ENCODE data around the gene STX11. TPM values are rescaled to one million over a fixed set of nuclear protein-coding genes. Genes with fewer than 3 reads are reported as not detected.

Gene STX11
- total RNA-seq, 2 donors from 2014 or later = 0.59 to 3.8 TPM

GRCh38 chr6:144171406-144171805 is 21.1 kb downstream of the STX11 start:
- DNase-seq = no peak
- intact Hi-C loops (cut with DNase I) = no loop called here
- Histone ChIP-seq H3K9ac (ENCODE audit: low read depth in 2 of 2, low read length in 2 of 2) (no peak overlapping the region), H3K27me3 (no peaks in the 10 kb centered on the region), H3K9me3 (no peaks in the 10 kb centered on the region), H3K4me1 (no peaks in the 10 kb centered on the region), H3K27ac (no peak overlapping the region), H3K4me3 (no peak overlapping the region), H3K36me3 (no peaks in the 10 kb centered on the region)
- TF ChIP-seq, protein P1, sequence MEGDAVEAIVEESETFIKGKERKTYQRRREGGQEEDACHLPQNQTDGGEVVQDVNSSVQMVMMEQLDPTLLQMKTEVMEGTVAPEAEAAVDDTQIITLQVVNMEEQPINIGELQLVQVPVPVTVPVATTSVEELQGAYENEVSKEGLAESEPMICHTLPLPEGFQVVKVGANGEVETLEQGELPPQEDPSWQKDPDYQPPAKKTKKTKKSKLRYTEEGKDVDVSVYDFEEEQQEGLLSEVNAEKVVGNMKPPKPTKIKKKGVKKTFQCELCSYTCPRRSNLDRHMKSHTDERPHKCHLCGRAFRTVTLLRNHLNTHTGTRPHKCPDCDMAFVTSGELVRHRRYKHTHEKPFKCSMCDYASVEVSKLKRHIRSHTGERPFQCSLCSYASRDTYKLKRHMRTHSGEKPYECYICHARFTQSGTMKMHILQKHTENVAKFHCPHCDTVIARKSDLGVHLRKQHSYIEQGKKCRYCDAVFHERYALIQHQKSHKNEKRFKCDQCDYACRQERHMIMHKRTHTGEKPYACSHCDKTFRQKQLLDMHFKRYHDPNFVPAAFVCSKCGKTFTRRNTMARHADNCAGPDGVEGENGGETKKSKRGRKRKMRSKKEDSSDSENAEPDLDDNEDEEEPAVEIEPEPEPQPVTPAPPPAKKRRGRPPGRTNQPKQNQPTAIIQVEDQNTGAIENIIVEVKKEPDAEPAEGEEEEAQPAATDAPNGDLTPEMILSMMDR (IDR thresholded peaks at IDR 0.05) = no peak

GRCh38 chr6:144174006-144174405 is 23.7 kb downstream of the STX11 start:
- TF ChIP-seq, protein P1 (IDR thresholded peaks at IDR 0.05) = no peak
- intact Hi-C loops (cut with DNase I) = no loop called here
- Histone ChIP-seq H3K4me3 (no peak overlapping the region), H3K4me1 (no peaks in the 10 kb centered on the region), H3K27me3 (no peaks in the 10 kb centered on the region), H3K9me3 (no peaks in the 10 kb centered on the region), H3K27ac (no peak overlapping the region), H3K36me3 (no peaks in the 10 kb centered on the region), H3K9ac (ENCODE audit: low read depth in 2 of 2, low read length in 2 of 2) (no peak overlapping the region)
- DNase-seq = no peak

DNA sequence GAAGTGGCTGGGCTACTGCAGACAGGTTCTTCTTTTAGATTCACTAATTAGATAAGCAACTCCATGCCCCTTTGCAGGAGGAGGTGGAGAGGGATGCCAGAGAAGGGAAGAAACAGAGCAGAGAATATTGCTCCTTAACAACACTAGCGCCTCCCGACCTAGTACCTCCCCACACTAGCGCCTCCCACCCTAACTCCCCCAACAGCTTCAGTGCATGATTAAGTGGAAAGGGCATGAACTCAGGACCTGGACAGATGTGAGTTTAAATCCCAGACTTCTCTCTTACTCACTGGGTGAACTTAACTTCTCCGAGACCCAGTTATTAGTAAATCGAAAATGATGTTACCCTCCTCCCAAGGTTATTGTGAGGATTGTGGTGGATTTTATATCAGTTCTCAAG is 25.7 kb downstream of the STX11 start:
- TF ChIP-seq, protein P1 (IDR thresholded peaks at IDR 0.05) = no peak
- Histone ChIP-seq H3K4me1 (no peaks in the 10 kb centered on the region), H3K9me3 (no peaks in the 10 kb centered on the region), H3K27me3 (no peaks in the 10 kb centered on the region), H3K36me3 (no peaks in the 10 kb centered on the region), H3K9ac (ENCODE audit: low read depth in 2 of 2, low read length in 2 of 2) (no peak overlapping the region), H3K4me3 (no peak overlapping the region), H3K27ac (no peak overlapping the region)
- no peak for DNase-seq
- intact Hi-C loops (cut with DNase I) = no loop called here

GRCh38 chr6:144177726-144178125 is 27.4 kb downstream of the STX11 start:
- Histone ChIP-seq H3K9me3 (no peaks in the 10 kb centered on the region), H3K36me3 (no peaks in the 10 kb centered on the region), H3K4me3 (no peak overlapping the region), H3K9ac (ENCODE audit: low read depth in 2 of 2, low read length in 2 of 2) (no peak overlapping the region), H3K4me1 (no peaks in the 10 kb centered on the region), H3K27ac (no peak overlapping the region), H3K27me3 (no peaks in the 10 kb centered on the region)
- intact Hi-C loops (cut with DNase I) = no loop called here
- DNase-seq = no peak
- TF ChIP-seq, protein P1 (IDR thresholded peaks at IDR 0.05) = no peak

DNA sequence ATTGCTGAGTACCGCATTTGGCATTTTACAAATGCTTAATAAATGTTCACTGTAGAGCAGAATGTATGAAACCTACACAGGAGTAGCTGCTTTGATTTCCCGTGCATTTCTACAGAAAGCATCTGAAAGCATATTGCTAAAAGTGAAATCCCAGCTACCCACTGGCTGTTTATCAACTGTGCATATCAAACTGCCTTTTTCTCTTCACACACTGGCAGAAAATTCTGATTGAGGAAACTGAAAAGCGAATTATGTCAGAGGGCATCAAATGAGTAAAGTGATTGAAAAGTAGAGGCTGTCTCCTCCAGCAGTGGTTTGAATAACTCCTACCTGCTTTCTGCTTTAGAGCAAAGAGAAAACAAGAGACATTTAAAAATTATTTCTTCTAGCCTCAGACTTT is 28.0 kb downstream of the STX11 start:
- Histone ChIP-seq H3K4me1 (no peaks in the 10 kb centered on the region), H3K9ac (ENCODE audit: low read depth in 2 of 2, low read length in 2 of 2) (no peak overlapping the region), H3K27me3 (no peaks in the 10 kb centered on the region), H3K4me3 (no peak overlapping the region), H3K27ac (no peak overlapping the region), H3K36me3 (no peaks in the 10 kb centered on the region), H3K9me3 (no peaks in the 10 kb centered on the region)
- intact Hi-C loops (cut with DNase I) = no loop called here
- DNase-seq = no peak
- TF ChIP-seq, protein P1 (IDR thresholded peaks at IDR 0.05) = no peak

DNA sequence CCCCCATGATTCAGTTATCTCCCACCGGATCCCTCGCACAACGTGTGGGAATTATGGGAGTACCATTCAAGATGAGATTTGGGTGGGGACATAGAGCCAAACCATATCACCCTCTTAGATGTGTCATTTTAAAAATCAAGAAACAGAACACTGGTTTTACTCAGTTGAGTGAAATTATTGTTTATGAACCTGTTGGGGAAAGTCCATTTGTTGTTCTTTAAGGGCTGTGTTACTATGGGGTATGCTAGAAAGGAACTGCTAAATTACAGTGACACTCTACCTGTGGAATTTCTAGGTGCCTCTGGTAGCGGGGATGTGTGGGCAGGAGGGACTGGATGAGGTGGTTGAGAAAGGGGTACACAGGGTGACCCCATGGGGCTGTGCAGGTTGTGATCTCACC is 28.9 kb downstream of the STX11 start:
- Histone ChIP-seq H3K9ac (ENCODE audit: low read depth in 2 of 2, low read length in 2 of 2) (no peak overlapping the region), H3K9me3 (no peaks in the 10 kb centered on the region)
- DNase-seq = no peak

More for the DNA sequence above, 28.9 kb downstream of the STX11 start:
- no peaks in the 10 kb centered on the region for H3K27me3 ChIP-seq
- no peaks in the 10 kb centered on the region for H3K4me1 ChIP-seq
- intact Hi-C loops (cut with DNase I) = no loop called here
- H3K36me3 ChIP-seq = no peaks in the 10 kb centered on the region
- no peak overlapping the region for H3K27ac ChIP-seq
- no peak overlapping the region for H3K4me3 ChIP-seq
- TF ChIP-seq, protein P1 (IDR thresholded peaks at IDR 0.05) = no peak

Data from colonic mucosa (tissue), 4 donors.